Hematopoietic multipotent progenitor cell treated with erythropoietin and hydrocortisone succinate and interleukin-3 and kit ligand, for 8 days (in vitro differentiated cells): Measurements from ENCODE around the gene SLC9A8.
A peak's percentile ranks its signal among the peaks of the same experiment; 100 is the strongest.

Source experiments
- DNase-seq: peaks from one replicate; pipeline ENCODE4 v3.0.0-alpha.2; 2015

Gene SLC9A8

GRCh38 chr20:49899541-49900383, 87.1 kb downstream of the SLC9A8 start:
- DNase-seq = no peak

GRCh38 chr20:49901588-49901987, 89.0 kb downstream of the SLC9A8 start:
- no peak for DNase-seq

- no peak for DNase-seq
These were observed 92.0 kb downstream of the SLC9A8 start for GRCh38 chr20:49904440-49905214.

GRCh38 chr20:49905415-49906091, 92.9 kb downstream of the SLC9A8 start:
- no peak for DNase-seq

GRCh38 chr20:49906101-49906604, 93.5 kb downstream of the SLC9A8 start:
- DNase-seq = no peak

- DNase-seq = no peak
These were observed 94.1 kb downstream of the SLC9A8 start for GRCh38 chr20:49906615-49907154.

GRCh38 chr20:49907405-49908257, 95.0 kb downstream of the SLC9A8 start:
- DNase-seq = no peak

GRCh38 chr20:49908258-49908565, 95.6 kb downstream of the SLC9A8 start:
- DNase-seq = no peak

GRCh38 chr20:49909499-49910339, 97.1 kb downstream of the SLC9A8 start:
- no peak for DNase-seq

- no peak for DNase-seq
These were observed 97.7 kb downstream of the SLC9A8 start for GRCh38 chr20:49910340-49910706.

GRCh38 chr20:49913399-49914047, 100.9 kb downstream of the SLC9A8 start:
- DNase-seq = no peak

GRCh38 chr20:49914310-49915117, 101.9 kb downstream of the SLC9A8 start:
- peak; percentile 40 for DNase-seq

- DNase-seq = no peak
These were observed 102.4 kb downstream of the SLC9A8 start for GRCh38 chr20:49915118-49915379.

GRCh38 chr20:49915380-49916145, 102.9 kb downstream of the SLC9A8 start, which contains the start of gene SPATA2:
Gene SPATA2, minus strand, starts transcription at chr20:49915529. Its CDS starts 7,039 bp downstream, at chr20:49908490.
- DNase-seq = peak; percentile 95

GRCh38 chr20:49916146-49917002, 103.7 kb downstream of the SLC9A8 start:
- DNase-seq = peak; percentile 40

- no peak for DNase-seq
These were observed 105.8 kb downstream of the SLC9A8 start for GRCh38 chr20:49918446-49918845.

- no peak for DNase-seq
These were observed 106.4 kb downstream of the SLC9A8 start for GRCh38 chr20:49919009-49919408.

GRCh38 chr20:49919461-49919860, 106.8 kb downstream of the SLC9A8 start:
- DNase-seq = no peak
